GM12878 (cell line): ENCODE results near the gene IMMP2L. TPM values are rescaled to one million over a fixed set of nuclear protein-coding genes. Genes with fewer than 3 reads are reported as not detected.

Source experiments
- ATAC-seq: fragments of 200-7000 bp; cut with Tn5 transposase; 3 replicates; pipeline ENCODE4 v1.9.1; 2020; ENCODE audit warnings: mild to moderate bottlenecking, moderate library complexity
- BruUV-seq: library from RNA; stranded (reverse); fragments of 400-500 nt; replicated peaks from 2 replicates; lab custom pipeline; 2021; lab: Mats Ljungman, UMichigan
- CTCF ChIA-PET: fragments of 300-600 bp; sonication (Branson Sonifier 250); formaldehyde crosslinking; extraction: SDS; loops from one replicate; lab custom pipeline; 2021; ENCODE audit warnings: inconsistent platforms; lab: Yijun Ruan, JAX
- POLR2A ChIA-PET: fragments of 350-600 bp; formaldehyde crosslinking; extraction: SDS; loops from one replicate; lab custom pipeline; 2021; ENCODE audit warnings: inconsistent platforms; lab: Charles Lee
- RAD21 ChIA-PET: fragments of 300-600 bp; sonication (Branson Sonifier 250); formaldehyde crosslinking; loops from one replicate; lab custom pipeline; 2023; ENCODE audit warnings: antibody characterized with exemption; ENCODE audit not compliant: unreplicated experiment; lab: Charles Lee
- SMC1A ChIA-PET: fragments of 300-600 bp; sonication (Branson Sonifier 250); formaldehyde crosslinking; loops from one replicate; lab custom pipeline; 2023; ENCODE audit not compliant: unreplicated experiment, uncharacterized antibody; lab: Charles Lee
- DNase-seq: peaks from one replicate; pipeline ENCODE4 v3.0.0-alpha.2; 2011; ENCODE audit warnings: low read depth, low spot score
- FAIRE-seq: peaks from 3 replicates; lab custom pipeline; 2011; peaks lifted over from hg19 to GRCh38; lab: Jason Lieb, UNC
- H2AFZ ChIP-seq: 2 replicates; pipeline ENCODE4 v1.6.0; 2011; ENCODE audit warnings: low read depth, low read length, control low read depth; ENCODE audit not compliant: control insufficient read depth
- H3K27ac ChIP-seq: 2 replicates; pipeline ENCODE4 v1.5.1; 2011; ENCODE audit warnings: control low read depth; ENCODE audit not compliant: control insufficient read depth, insufficient read depth
- H3K27me3 ChIP-seq, 2 experiments: replicated peaks in 1 of 2; 2 replicates each; pipeline versions ENCODE4 v1.6.0 to v1.6.1; 2011; ENCODE audit warnings: low read length in 1 of 2; ENCODE audit not compliant: control insufficient read depth in 2 of 2, insufficient read depth in 2 of 2
- H3K36me3 ChIP-seq, 2 experiments: 2 replicates each; pipeline ENCODE4 v1.5.1; 2011; ENCODE audit warnings: low read length in 1 of 2; ENCODE audit not compliant: control insufficient read depth in 2 of 2, insufficient read depth in 2 of 2
- H3K4me1 ChIP-seq: 2 replicates; pipeline ENCODE4 v1.6.1; 2011; ENCODE audit warnings: mild to moderate bottlenecking, low read length, moderate library complexity, mixed read lengths; ENCODE audit not compliant: control insufficient read depth, insufficient read depth
- H3K4me2 ChIP-seq: 2 replicates; pipeline ENCODE4 v1.6.0; 2011; ENCODE audit warnings: control low read depth; ENCODE audit not compliant: control insufficient read depth, insufficient read depth
- H3K4me3 ChIP-seq: fragments of 200-600 bp; sonication (generic); 2 replicates; pipeline ENCODE4 v1.5.1; 2016
- H3K79me2 ChIP-seq: 2 replicates; pipeline ENCODE4 v1.6.0; 2011; ENCODE audit warnings: low read length; ENCODE audit not compliant: control insufficient read depth, insufficient read depth
- H3K9ac ChIP-seq: 2 replicates; pipeline ENCODE4 v1.8.0; 2011; ENCODE audit warnings: low read length, control low read depth, mixed read lengths; ENCODE audit not compliant: control insufficient read depth, insufficient read depth
- H3K9me3 ChIP-seq: replicated peaks from 3 replicates; pipeline ENCODE4 v1.5.1; 2011; ENCODE audit warnings: mild to moderate bottlenecking, low read length; ENCODE audit not compliant: control insufficient read depth, insufficient read depth
- H4K20me1 ChIP-seq: 2 replicates; pipeline ENCODE4 v1.6.0; 2011; ENCODE audit not compliant: control insufficient read depth, insufficient read depth
- CEBPZ ChIP-seq: fragments of 150-350 bp; IDR thresholded peaks from 2 replicates; pipeline ENCODE4 v1.6.1; 2016; ENCODE audit warnings: low read depth, low read length
- E2F4 ChIP-seq: IDR thresholded peaks from 2 replicates; pipeline ENCODE4 v1.6.1; 2012; ENCODE audit warnings: low read depth, low read length, improper control_type of control experiment
- MAX ChIP-seq: IDR thresholded peaks from 2 replicates; pipeline ENCODE4 v1.6.1; 2012; ENCODE audit warnings: low read depth, low read length, improper control_type of control experiment
- MYB ChIP-seq: fragments of 150-350 bp; IDR thresholded peaks from 2 replicates; pipeline ENCODE4 v1.6.1; 2014; ENCODE audit warnings: mild to moderate bottlenecking, low read depth, low read length, borderline replicate concordance
- SIN3A ChIP-seq: IDR thresholded peaks from 2 replicates; pipeline ENCODE4 v1.6.1; 2012; ENCODE audit warnings: low read depth, low read length, improper control_type of control experiment
- SIX5 ChIP-seq: IDR thresholded peaks from 2 replicates; pipeline ENCODE4 v1.6.1; 2011; ENCODE audit warnings: mild to moderate bottlenecking, low read depth, low read length, moderate library complexity; ENCODE audit not compliant: severe bottlenecking
- SMARCA5 ChIP-seq: fragments of 450-650 bp; IDR thresholded peaks from 2 replicates; pipeline ENCODE4 v1.6.1; 2017; ENCODE audit warnings: mild to moderate bottlenecking
- SMC3 ChIP-seq: IDR thresholded peaks from 2 replicates; pipeline ENCODE4 v1.6.1; 2011; ENCODE audit warnings: low read length, improper control_type of control experiment, borderline replicate concordance
- USF2 ChIP-seq: IDR thresholded peaks from 2 replicates; pipeline ENCODE4 v1.6.1; 2011; ENCODE audit warnings: low read depth, low read length, improper control_type of control experiment, borderline replicate concordance
- ZBTB11 ChIP-seq: fragments of 450-650 bp; formaldehyde crosslinking; IDR thresholded peaks from 2 replicates; pipeline ENCODE4 v1.5.0; 2022; ENCODE audit warnings: mild to moderate bottlenecking, missing genetic modification characterization
- ZNF217 ChIP-seq: fragments of 450-650 bp; IDR thresholded peaks from 2 replicates; pipeline ENCODE4 v1.6.1; 2017; ENCODE audit warnings: antibody characterized with exemption, mild to moderate bottlenecking
- ZSCAN29 ChIP-seq: fragments of 450-650 bp; IDR thresholded peaks from 2 replicates; pipeline ENCODE4 v1.6.1; 2017; ENCODE audit warnings: mild to moderate bottlenecking, moderate library complexity
- WGBS: methylation state at CpG from one replicate; pipeline ENCODE4 v1.1.6; 2016; ENCODE audit warnings: low lambda C conversion rate; ENCODE audit not compliant: insufficient replicate concordance, insufficient coverage; ENCODE audit errors: missing lambda C conversion rate; 5-methylcytosine and 5-hydroxymethylcytosine counted together
- in situ Hi-C: fragments of 300-500 bp; cut with MboI; formaldehyde crosslinking; loops from 9 replicates; pipeline ENCODE4 v1.14.3; 2018; ENCODE audit warnings: mixed read lengths
- intact Hi-C: fragments of 100-400 bp; cut with micrococcal nuclease; formaldehyde crosslinking; loops from one replicate; pipeline ENCODE4 v1.14.2; 2022; ENCODE audit not compliant: unreplicated experiment
- polyA plus RNA-seq, 11 experiments: library from polyadenylated mRNA; depleted of rRNA in 4 of 11; unstranded in 6 of 11; stranded (reverse) in 5 of 11; fragments of >200 nt; fragmentation: Nextera tagmentation in 4 of 11; fragmentation: Illumina TruSeq in 1 of 11; extraction: Ambion mirVana in 4 of 11; extraction: Trizol in 1 of 11; gene quantifications; 1 replicate in 1 of 11; 2 replicates in 10 of 11; pipeline versions ENCODE4 v1.2.1 to v1.2.3, GENCODE V29; 2011 to 2016; ENCODE audit warnings: inconsistent platforms in 2 of 11, missing spikeins in 2 of 11, low read depth in 1 of 11
- total RNA-seq, 4 experiments: library from RNA; depleted of rRNA in 3 of 4; stranded (reverse); fragments of >200 nt in 3 of 4; fragmentation: Illumina TruSeq in 1 of 4; extraction: Trizol in 1 of 4; gene quantifications; 2 replicates each; pipeline versions ENCODE4 v1.2.1 to v1.2.3, GENCODE V29; 2013 to 2021

Gene IMMP2L
- total and polyA plus RNA-seq, 10 of the 15 experiments (the other 5 are each of a cell fraction or from before 2014, with no cell fraction given), result 12.6 to 46.3 (median 19.6) TPM

- TF ChIP-seq CEBPZ (no peak), ZBTB11 (CRISPR knock-in tag) (no peak)
Observed at GRCh38 chr7:110759069-110759468, 803.2 kb downstream of the IMMP2L start (continued).

- intact Hi-C loops (no loop called here), in situ Hi-C loops (no loop called here)
- H4K20me1 ChIP-seq, result no peaks in the 10 kb centered on the region
- H3K79me2 ChIP-seq, result no peaks in the 10 kb centered on the region
- RAD21 ChIA-PET, result no interaction called here
- no peak for ATAC-seq
- POLR2A ChIA-PET, result no interaction called here
- no TSS peak for BruUV-seq
- CTCF ChIA-PET, result no interaction called here
- no peak overlapping the region for H3K4me2 ChIP-seq
- WGBS, result 35% methylated on average over 4 of the region's 4 CpGs
- SMC1A ChIA-PET, result interaction anchor here (0.9 kb wide), 1 partner anchor 23 kb away, joined by 3 read pairs; no protein-coding TSS in a partner anchor
- no peak overlapping the region for H2AFZ ChIP-seq
- H3K9ac ChIP-seq, result no peak overlapping the region
- no peaks in the 10 kb centered on the region for H3K27me3 ChIP-seq
- no peaks in the 10 kb centered on the region for H3K36me3 ChIP-seq
- H3K4me1 ChIP-seq, result no peaks in the 10 kb centered on the region
- H3K9me3 ChIP-seq, result no peaks in the 10 kb centered on the region
- DNase-seq, result no peak
- no peak overlapping the region for H3K4me3 ChIP-seq
- no peak for FAIRE-seq
- H3K27ac ChIP-seq, result no peak overlapping the region
- no peak for TF ChIP-seq USF2
- no peak for TF ChIP-seq SMC3
- TF ChIP-seq ZSCAN29, result no peak
- TF ChIP-seq SIX5, result no peak
- TF ChIP-seq ZNF217, result no peak
- no peak for TF ChIP-seq E2F4
- TF ChIP-seq SMARCA5, result no peak
- no peak for TF ChIP-seq MYB
- no peak for TF ChIP-seq SIN3A
- TF ChIP-seq MAX, result no peak
Observed at GRCh38 chr7:110754649-110755048, 807.6 kb downstream of the IMMP2L start.
